Esophagus squamous epithelium (tissue), 5 donors: Measurements from ENCODE around the gene RCAN2. TPM values are rescaled to one million over a fixed set of nuclear protein-coding genes. Genes with fewer than 3 reads are reported as not detected.

Experiments
- DNase-seq: peaks from one replicate; lab custom pipeline; 2025; lab: John Stamatoyannopoulos, UW
- H3K27ac ChIP-seq, 4 donors: fragments of 200-600 bp; sonication (generic); one replicate each; pipeline ENCODE4 v1.5.1; 2016 to 2019; ENCODE audit warnings: mild to moderate bottlenecking in 1 of 4
- H3K27me3 ChIP-seq, 4 donors: fragments of 200-600 bp; sonication (generic); 1 replicate in 3 of 4; 2 replicates in 1 of 4; pipeline versions ENCODE4 v1.5.1 to v1.6.0; 2017 to 2021; ENCODE audit warnings: antibody characterized with exemption in 1 of 4
- H3K36me3 ChIP-seq, 3 donors: fragments of 200-600 bp; sonication (generic); one replicate each; pipeline ENCODE4 v1.5.1; 2016 to 2019
- H3K4me1 ChIP-seq, 3 donors: fragments of 200-600 bp; sonication (generic); one replicate each; pipeline ENCODE4 v1.5.1; 2017 to 2019
- H3K4me3 ChIP-seq, 4 donors: fragments of 200-600 bp; sonication (generic); 1 replicate in 3 of 4; 2 replicates in 1 of 4; pipeline ENCODE4 v1.5.1; 2016 to 2019; ENCODE audit warnings: mild to moderate bottlenecking in 2 of 4, moderate library complexity in 1 of 4
- H3K9me3 ChIP-seq, 3 donors: fragments of 200-600 bp; sonication (generic); one replicate each; pipeline ENCODE4 v1.5.1; 2016 to 2019
- POLR2A ChIP-seq, 4 donors: fragments of 450-650 bp; IDR thresholded peaks; one replicate each; pipeline ENCODE4 v1.6.1; 2017; ENCODE audit warnings: antibody characterized with exemption in 4 of 4, mild to moderate bottlenecking in 4 of 4, moderate library complexity in 3 of 4
- WGBS, 2 donors: methylation state at CpG; one replicate each; pipeline ENCODE4 v1.1.5; 2018; 5-methylcytosine and 5-hydroxymethylcytosine counted together
- intact Hi-C: fragments of 100-400 bp; cut with DNase I; formaldehyde crosslinking; loops from one replicate; pipeline ENCODE4 v1.15.0; 2022
- total RNA-seq, 4 donors: library from RNA; depleted of rRNA; stranded (reverse); fragments of >200 nt; gene quantifications; one replicate each; pipeline ENCODE4 v1.1.0, GENCODE V29; 2016
- TF ChIP-seq, protein P1 (sequence below), 6 experiments: fragments of 450-650 bp in 4 of 6; fragments of 200-600 bp in 2 of 6; sonication (generic) in 2 of 6; IDR thresholded peaks; one replicate each; pipeline ENCODE4 v1.5.1; 2016 to 2019; ENCODE audit warnings: antibody characterized with exemption in 6 of 6, mild to moderate bottlenecking in 4 of 6, moderate library complexity in 4 of 6
- donor health status: DM: yes; HTN: yes; CAD: no.

RCAN2 gene
- total RNA-seq, 4 donors from 2014 or later, result 1.4 to 12.4 (median 4.0) TPM

DNA sequence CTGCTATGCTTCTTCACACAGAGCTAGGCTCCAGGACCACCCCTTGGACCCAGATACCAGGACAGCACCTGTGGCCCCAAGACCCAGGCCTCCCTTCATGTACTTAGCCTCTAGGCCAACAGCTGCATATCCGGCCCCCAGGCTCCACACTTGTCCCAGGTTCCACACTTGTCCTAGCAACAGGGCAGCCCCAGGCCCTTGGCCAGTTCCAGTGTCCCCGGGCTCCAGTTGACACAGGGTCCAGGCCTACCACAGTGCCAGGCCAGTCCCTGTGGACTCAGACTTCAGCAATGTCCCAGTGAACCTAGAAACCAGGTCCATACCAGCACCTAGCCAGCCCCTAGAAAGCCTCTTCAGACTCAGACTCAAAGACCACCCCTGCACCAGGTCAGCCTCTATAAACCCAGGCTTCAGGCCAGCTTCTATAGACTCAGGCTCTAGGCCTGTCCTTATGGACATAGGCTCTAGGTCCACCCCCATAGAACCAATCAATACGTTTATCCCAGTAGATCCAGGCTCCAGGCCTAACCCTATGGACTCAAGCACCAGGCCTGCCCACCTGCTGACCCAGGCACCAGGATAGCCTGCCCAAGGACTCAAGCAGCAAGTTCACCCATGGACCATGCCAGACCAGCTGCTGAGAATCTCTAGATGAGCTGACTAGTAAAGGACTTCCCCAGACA, 46.3 kb downstream of the RCAN2 start:
- DNase-seq, result no peak
- peaks cover 0 to 6% (median 0%) of the 10 kb centered on the region in 3 donors for H3K9me3 ChIP-seq
- H3K4me3 ChIP-seq, result no peak overlapping the region
- intact Hi-C loops, result no loop called here
- no peaks in the 10 kb centered on the region for H3K27me3 ChIP-seq
- H3K36me3 ChIP-seq, result no peaks in the 10 kb centered on the region
- H3K4me1 ChIP-seq, result peaks cover 0 to 7% (median 0%) of the 10 kb centered on the region in 3 donors
- TF ChIP-seq, protein P1, sequence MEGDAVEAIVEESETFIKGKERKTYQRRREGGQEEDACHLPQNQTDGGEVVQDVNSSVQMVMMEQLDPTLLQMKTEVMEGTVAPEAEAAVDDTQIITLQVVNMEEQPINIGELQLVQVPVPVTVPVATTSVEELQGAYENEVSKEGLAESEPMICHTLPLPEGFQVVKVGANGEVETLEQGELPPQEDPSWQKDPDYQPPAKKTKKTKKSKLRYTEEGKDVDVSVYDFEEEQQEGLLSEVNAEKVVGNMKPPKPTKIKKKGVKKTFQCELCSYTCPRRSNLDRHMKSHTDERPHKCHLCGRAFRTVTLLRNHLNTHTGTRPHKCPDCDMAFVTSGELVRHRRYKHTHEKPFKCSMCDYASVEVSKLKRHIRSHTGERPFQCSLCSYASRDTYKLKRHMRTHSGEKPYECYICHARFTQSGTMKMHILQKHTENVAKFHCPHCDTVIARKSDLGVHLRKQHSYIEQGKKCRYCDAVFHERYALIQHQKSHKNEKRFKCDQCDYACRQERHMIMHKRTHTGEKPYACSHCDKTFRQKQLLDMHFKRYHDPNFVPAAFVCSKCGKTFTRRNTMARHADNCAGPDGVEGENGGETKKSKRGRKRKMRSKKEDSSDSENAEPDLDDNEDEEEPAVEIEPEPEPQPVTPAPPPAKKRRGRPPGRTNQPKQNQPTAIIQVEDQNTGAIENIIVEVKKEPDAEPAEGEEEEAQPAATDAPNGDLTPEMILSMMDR (IDR thresholded peaks at IDR 0.05), result no peak
- no peak for TF ChIP-seq POLR2A (IDR thresholded peaks at IDR 0.05)
- H3K27ac ChIP-seq, result no peak overlapping the region
- WGBS, 2 donors, result 93% methylated on average over 3 of the region's 3 CpGs; no CpG with 5 or more reads in 1 of the 2 donors

DNA sequence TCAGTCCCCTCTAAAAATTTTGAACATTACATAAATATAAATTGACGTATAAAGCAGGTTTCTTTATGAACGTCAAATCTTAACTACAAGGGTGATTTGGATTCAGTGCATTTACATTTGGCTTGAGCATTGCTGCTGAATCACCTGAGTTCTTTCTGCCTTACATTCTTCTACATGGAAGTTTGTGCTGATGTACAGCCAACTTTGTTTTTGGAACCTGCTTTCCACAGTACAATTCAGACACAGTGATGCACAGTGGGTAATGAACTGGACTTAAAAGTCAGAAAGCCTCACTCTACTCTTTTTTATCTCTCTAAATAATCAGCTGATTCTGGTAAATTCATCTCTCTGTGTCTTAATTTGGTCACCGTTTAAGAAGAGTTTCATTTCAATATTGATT, 47.6 kb downstream of the RCAN2 start:
- H3K36me3 ChIP-seq, result no peaks in the 10 kb centered on the region
- peaks cover 0 to 7% (median 0%) of the 10 kb centered on the region in 3 donors for H3K4me1 ChIP-seq
- H3K4me3 ChIP-seq, result no peak overlapping the region
- peaks cover 0 to 6% (median 0%) of the 10 kb centered on the region in 3 donors for H3K9me3 ChIP-seq
- H3K27ac ChIP-seq, result no peak overlapping the region
- no peaks in the 10 kb centered on the region for H3K27me3 ChIP-seq
- TF ChIP-seq, protein P1 (IDR thresholded peaks at IDR 0.05), result no peak
- no peak for TF ChIP-seq POLR2A (IDR thresholded peaks at IDR 0.05)
- DNase-seq, result no peak
- intact Hi-C loops, result no loop called here
- 75 to 80% methylated on average over 3 of the region's 3 CpGs for WGBS, 2 donors

DNA sequence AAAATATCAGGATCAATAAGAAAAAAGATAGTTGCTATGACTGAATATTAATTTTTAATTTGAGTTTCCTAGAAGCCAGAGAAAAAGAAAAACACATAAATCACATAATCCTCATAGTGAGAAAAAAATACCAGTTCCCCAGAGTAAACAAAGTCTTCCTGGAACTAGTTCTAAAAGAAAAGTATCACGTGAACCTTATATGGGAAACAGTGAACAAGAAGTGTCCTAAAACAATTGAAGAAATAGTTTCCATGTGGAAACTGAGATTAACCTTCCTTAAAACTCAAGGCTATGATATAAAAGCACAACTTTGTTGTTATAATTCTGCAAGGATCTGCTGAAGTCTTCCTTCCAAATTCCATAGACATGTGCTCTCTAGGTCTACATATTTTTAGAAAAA, 50.6 kb downstream of the RCAN2 start:
- H3K36me3 ChIP-seq, result no peaks in the 10 kb centered on the region
- DNase-seq, result no peak
- intact Hi-C loops, result no loop called here
- H3K27me3 ChIP-seq, result no peaks in the 10 kb centered on the region
- H3K27ac ChIP-seq, result no peak overlapping the region
- H3K4me1 ChIP-seq, result peaks cover 0 to 7% (median 0%) of the 10 kb centered on the region in 3 donors
- TF ChIP-seq, protein P1 (IDR thresholded peaks at IDR 0.05), result no peak
- no peak for TF ChIP-seq POLR2A (IDR thresholded peaks at IDR 0.05)
- no peak overlapping the region for H3K4me3 ChIP-seq
- 10 to 11% methylated on average over 1 of the region's 1 CpG for WGBS, 2 donors
- H3K9me3 ChIP-seq, result peaks cover 0 to 6% (median 0%) of the 10 kb centered on the region in 3 donors

DNA sequence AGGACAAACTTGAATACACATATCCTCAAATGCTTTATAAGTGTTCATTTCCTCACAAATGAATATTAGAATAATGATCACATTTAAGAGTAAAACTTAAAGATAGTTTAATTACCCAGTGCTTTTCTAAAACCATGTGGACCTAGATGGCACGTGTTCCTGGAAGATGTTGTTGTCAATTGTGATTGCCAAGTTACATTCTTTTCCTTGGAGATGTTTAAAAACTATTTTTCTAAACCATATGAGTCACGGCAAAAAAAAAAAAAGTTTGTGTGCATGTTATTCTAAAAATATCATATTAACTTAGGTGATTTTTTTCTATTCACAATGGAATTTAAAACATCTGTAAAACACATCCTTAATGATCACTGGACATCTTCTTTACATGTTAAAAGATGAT, 51.1 kb downstream of the RCAN2 start:
- no peak for DNase-seq
- H3K4me1 ChIP-seq, result peaks cover 0 to 7% (median 0%) of the 10 kb centered on the region in 3 donors
- no peak overlapping the region for H3K4me3 ChIP-seq
- H3K27ac ChIP-seq, result no peak overlapping the region
- 9 to 27% methylated on average over 2 of the region's 2 CpGs for WGBS, 2 donors
- no peaks in the 10 kb centered on the region for H3K27me3 ChIP-seq
- no peaks in the 10 kb centered on the region for H3K36me3 ChIP-seq
- intact Hi-C loops, result no loop called here
- peaks cover 0 to 4% (median 0%) of the 10 kb centered on the region in 3 donors for H3K9me3 ChIP-seq
- no peak for TF ChIP-seq POLR2A (IDR thresholded peaks at IDR 0.05)
- TF ChIP-seq, protein P1 (IDR thresholded peaks at IDR 0.05), result no peak

DNA sequence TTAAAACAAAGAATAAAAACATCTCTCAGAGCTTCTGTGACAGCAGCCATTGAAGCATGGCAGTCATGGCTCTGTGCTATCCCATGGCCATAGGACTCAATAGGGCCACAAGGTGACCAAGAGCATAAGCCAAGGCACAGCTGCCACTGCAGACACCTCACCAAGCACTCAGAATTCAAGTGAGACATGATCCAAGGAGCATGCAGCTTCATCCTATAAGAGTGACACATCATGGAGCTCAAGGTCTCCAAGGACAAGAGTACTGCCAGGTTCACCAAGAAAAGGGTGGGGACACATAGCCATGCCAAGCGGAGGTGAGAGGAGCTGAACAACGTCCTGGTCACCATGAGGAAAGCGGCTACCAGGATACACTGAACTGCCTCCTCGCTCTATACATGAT, 53.0 kb downstream of the RCAN2 start:
- no peak for TF ChIP-seq POLR2A (IDR thresholded peaks at IDR 0.05)
- TF ChIP-seq, protein P1 (IDR thresholded peaks at IDR 0.05), result no peak
- no peak overlapping the region for H3K27ac ChIP-seq
- intact Hi-C loops, result no loop called here

More for the DNA sequence above, 53.0 kb downstream of the RCAN2 start:
- Histone ChIP-seq H3K36me3 (no peaks in the 10 kb centered on the region), H3K4me3 (no peak overlapping the region), H3K9me3 (no peaks in the 10 kb centered on the region), H3K4me1 (peaks cover 0 to 7% (median 0%) of the 10 kb centered on the region in 3 donors), H3K27me3 (no peaks in the 10 kb centered on the region)
- DNase-seq, result no peak
- WGBS, 2 donors, result 76 to 88% methylated on average over 4 of the region's 4 CpGs
